ENCODE measurements around the gene PHF2. TPM values are rescaled to one million over a fixed set of nuclear protein-coding genes. Genes with fewer than 3 reads are reported as not detected.

Gene PHF2
- total and polyA plus RNA-seq, 2 of the 4 experiments (the other 2 are of a cell fraction), result 5.9 to 9.5 TPM

DNA sequence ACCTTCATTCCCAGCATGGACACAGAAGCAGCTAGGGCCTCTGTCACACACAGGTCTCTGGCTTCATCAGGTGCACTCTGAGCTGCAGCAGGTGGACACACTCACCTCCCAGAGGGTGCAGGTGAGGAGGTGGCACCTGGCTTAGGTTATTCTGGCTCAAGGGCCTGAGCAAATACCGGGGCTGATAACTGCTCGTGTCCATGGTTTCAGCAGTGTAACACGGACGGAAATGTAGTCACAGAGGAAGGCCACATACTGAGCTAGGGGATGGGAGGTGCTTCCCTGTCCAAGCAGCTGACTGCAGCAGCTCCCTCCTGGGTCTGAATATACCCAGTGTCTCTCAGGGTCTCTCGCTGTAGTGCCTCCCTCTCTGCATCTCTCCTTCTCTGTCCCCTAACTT lies 5.7 kb downstream of the PHF2 start:
- Histone ChIP-seq H2BK15ac (ENCODE audit: low read depth, low read length) (no peak overlapping the region), H3K36me3 (ENCODE audit: control insufficient read depth, insufficient read depth, low read length) (no peaks in the 10 kb centered on the region), H3K23ac (ENCODE audit: low read depth, low read length) (no peak overlapping the region; the same call in 1 of the 2 replicates), H3K18ac (ENCODE audit: low read depth, low read length) (no peak overlapping the region), H4K91ac (ENCODE audit: insufficient read depth, low read depth, low read length) (no peak overlapping the region), H2BK20ac (ENCODE audit: low read depth, low read length) (no peak overlapping the region), H3K9ac (ENCODE audit: low read depth, low read length) (no peak overlapping the region), H3K9me3 (ENCODE audit: control insufficient read depth, insufficient read depth, low read length) (peaks cover 3% of the 10 kb centered on the region; the same call in 1 of the 2 replicates), H2BK5ac (ENCODE audit: low read depth, low read length, poor library complexity, severe bottlenecking) (no peak overlapping the region), H3K4me3 (ENCODE audit: insufficient read depth, low read depth, low read length) (no peak overlapping the region), H4K8ac (ENCODE audit: low read depth in 2 of 2, low read length in 2 of 2) (no peak overlapping the region), H2AK9ac (replicated peaks; ENCODE audit: low read depth, low read length, poor library complexity) (no peak overlapping the region), H3K27me3 (ENCODE audit: control insufficient read depth, insufficient read depth, low read length) (no peaks in the 10 kb centered on the region), H2AFZ (replicated peaks; ENCODE audit: low read length, poor library complexity) (no peak overlapping the region), H2AK5ac (ENCODE audit: low read depth, low read length) (no peak overlapping the region), H3K4ac (ENCODE audit: low read depth, low read length) (no peak overlapping the region), H3K4me2 (ENCODE audit: low read depth, low read length) (no peak overlapping the region), H3K27ac (ENCODE audit: insufficient read depth, low read length) (no peak overlapping the region), H3K4me1 (ENCODE audit: control insufficient read depth, insufficient read depth, low read length) (peaks cover 20% of the 10 kb centered on the region), H4K20me1 (ENCODE audit: insufficient read depth, low read length) (peaks cover 69% of the 10 kb centered on the region), H3K9me1 (ENCODE audit: insufficient read depth, low read length) (peaks cover 19% of the 10 kb centered on the region), H3K79me1 (ENCODE audit: low read depth in 1 of 2, low read length in 2 of 2) (peaks cover 32 to 76% of the 10 kb centered on the region in 2 experiments), H4K5ac (ENCODE audit: low read depth, low read length) (no peak overlapping the region), H3K14ac (replicated peaks; ENCODE audit: low read depth, low read length) (no peak overlapping the region), H3K56ac (ENCODE audit: extremely low read depth, insufficient read depth, low read length) (no peak overlapping the region), H2BK120ac (ENCODE audit: low read depth, low read length) (no peak overlapping the region)
- no CpG with 5 or more reads among the region's 5 CpGs for WGBS, 2 experiments (ENCODE audit: extremely low coverage in 2 of 2, insufficient read length in 1 of 2)
- in situ Hi-C loops (cut with MboI; ENCODE audit: low sequenced_read_pairs) (no loop called here), dilution Hi-C loops (cut with HindIII; ENCODE audit: low sequenced_read_pairs, unreplicated experiment) (no loop called here), intact Hi-C loops (cut with micrococcal nuclease) (no loop called here)
- no peak for TF ChIP-seq CEBPB (IDR thresholded peaks at IDR 0.05; ENCODE audit: low read depth, low read length)
- TF ChIP-seq MAFK (IDR thresholded peaks at IDR 0.05; ENCODE audit: low read depth, low read length), result no peak
- TF ChIP-seq NFE2L2 (IDR thresholded peaks at IDR 0.05; ENCODE audit: low read depth, low read length), result no peak
- no peak for TF ChIP-seq CHD1 (IDR thresholded peaks at IDR 0.05; ENCODE audit: low read depth, low read length)
- no peak for TF ChIP-seq RAD21 (IDR thresholded peaks at IDR 0.05; ENCODE audit: low read length)
- no peak for TF ChIP-seq POLR2A (IDR thresholded peaks at IDR 0.05; ENCODE audit: low read depth, low read length)
- TF ChIP-seq CTCF (conservative IDR thresholded peaks at IDR 0.05; ENCODE audit: low read depth, low read length), result no peak
- TF ChIP-seq RFX5 (IDR thresholded peaks at IDR 0.05; ENCODE audit: low read depth, low read length), result no peak
- no peak for TF ChIP-seq USF2 (IDR thresholded peaks at IDR 0.05; ENCODE audit: low read depth, low read length)
- TF ChIP-seq SMC3 (IDR thresholded peaks at IDR 0.05; ENCODE audit: low read depth, low read length), result no peak
- POLR2A ChIA-PET (ENCODE audit: unreplicated experiment), result no interaction called here
- BruUV-seq (replicated peaks), result no TSS peak
- DNase-seq (no peak), ATAC-seq (ENCODE audit: low read depth) (no peak)
- CTCF ChIA-PET, result no interaction called here
